Measurements from ENCODE around the gene PAK5.
A peak's percentile ranks its signal among the peaks of the same experiment; 100 is the strongest.

The PAK5 gene

GRCh38 chr20:9632265-9632664 lies 206.6 kb downstream of the PAK5 start:
- no peaks in the 10 kb centered on the region for H3K9me3 Mint-ChIP-seq
- DNase-seq: no peak
- H3K4me1 Mint-ChIP-seq: no peaks in the 10 kb centered on the region
- CTCF ChIA-PET: no interaction called here
- no peak overlapping the region for H3K27ac Mint-ChIP-seq
- H3K4me3 Mint-ChIP-seq: no peak overlapping the region
- no peaks in the 10 kb centered on the region for H3K36me3 Mint-ChIP-seq
- no peaks in the 10 kb centered on the region for H3K27me3 Mint-ChIP-seq

GRCh38 chr20:9630554-9630953 lies 208.3 kb downstream of the PAK5 start:
- no peak overlapping the region for H3K27ac Mint-ChIP-seq
- H3K4me3 Mint-ChIP-seq: no peak overlapping the region
- H3K9me3 Mint-ChIP-seq: no peaks in the 10 kb centered on the region
- DNase-seq: no peak
- H3K4me1 Mint-ChIP-seq: no peaks in the 10 kb centered on the region
- H3K27me3 Mint-ChIP-seq: no peaks in the 10 kb centered on the region
- no peaks in the 10 kb centered on the region for H3K36me3 Mint-ChIP-seq
- CTCF ChIA-PET: interaction anchor here (0.6 kb wide), 1 partner anchor 484 kb away, joined by 3 read pairs; no protein-coding TSS in a partner anchor

GRCh38 chr20:9629831-9630230 lies 209.0 kb downstream of the PAK5 start:
- no peaks in the 10 kb centered on the region for H3K27me3 Mint-ChIP-seq
- CTCF ChIA-PET: no interaction called here
- H3K36me3 Mint-ChIP-seq: no peaks in the 10 kb centered on the region
- H3K4me1 Mint-ChIP-seq: no peaks in the 10 kb centered on the region
- H3K4me3 Mint-ChIP-seq: no peak overlapping the region
- no peak overlapping the region for H3K27ac Mint-ChIP-seq
- H3K9me3 Mint-ChIP-seq: no peaks in the 10 kb centered on the region
- DNase-seq: no peak

- CTCF ChIA-PET: no interaction called here
- Mint-ChIP-seq H3K27ac (no peak overlapping the region), H3K4me3 (no peak overlapping the region), H3K9me3 (no peaks in the 10 kb centered on the region), H3K27me3 (no peaks in the 10 kb centered on the region), H3K4me1 (no peaks in the 10 kb centered on the region), H3K36me3 (no peaks in the 10 kb centered on the region)
- no peak for DNase-seq
These were observed 210.3 kb downstream of the PAK5 start for GRCh38 chr20:9628589-9628988.

GRCh38 chr20:9628141-9628540 lies 210.7 kb downstream of the PAK5 start:
- DNase-seq: no peak
- Mint-ChIP-seq H3K4me1 (no peaks in the 10 kb centered on the region), H3K27ac (no peak overlapping the region), H3K4me3 (no peak overlapping the region), H3K9me3 (no peaks in the 10 kb centered on the region), H3K27me3 (no peaks in the 10 kb centered on the region), H3K36me3 (no peaks in the 10 kb centered on the region)
- CTCF ChIA-PET: interaction anchor here (1.1 kb wide), 1 partner anchor 11 kb away, joined by 4 read pairs; no protein-coding TSS in a partner anchor

- H3K36me3 Mint-ChIP-seq: no peaks in the 10 kb centered on the region
These were observed 211.7 kb downstream of the PAK5 start for GRCh38 chr20:9627219-9627618.

GRCh38 chr20:9626357-9626756 lies 212.5 kb downstream of the PAK5 start:
- H3K4me1 Mint-ChIP-seq: no peaks in the 10 kb centered on the region
- no peak overlapping the region for H3K4me3 Mint-ChIP-seq
- H3K27me3 Mint-ChIP-seq: no peaks in the 10 kb centered on the region
- H3K27ac Mint-ChIP-seq: no peak overlapping the region
- H3K9me3 Mint-ChIP-seq: no peaks in the 10 kb centered on the region
- CTCF ChIA-PET: no interaction called here
- no peaks in the 10 kb centered on the region for H3K36me3 Mint-ChIP-seq
- no peak for DNase-seq

More at GRCh38 chr20:9627219-9627618, 211.7 kb downstream of the PAK5 start:
- Mint-ChIP-seq H3K9me3 (no peaks in the 10 kb centered on the region), H3K27me3 (no peaks in the 10 kb centered on the region), H3K4me3 (no peak overlapping the region), H3K4me1 (no peaks in the 10 kb centered on the region), H3K27ac (no peak overlapping the region)
- no peak for DNase-seq
- CTCF ChIA-PET: interaction anchor here (1.1 kb wide), 1 partner anchor 10 kb away, joined by 4 read pairs; no protein-coding TSS in a partner anchor

GRCh38 chr20:9617940-9618339 lies 220.9 kb downstream of the PAK5 start:
- CTCF ChIA-PET: interaction anchor here (0.6 to 1.7 kb wide), 10 partner anchors 14 to 1721 kb away, joined by 3 to 14 read pairs (median 3); no protein-coding TSS in a partner anchor
- H3K27me3 Mint-ChIP-seq: no peaks in the 10 kb centered on the region
- no peak overlapping the region for H3K27ac Mint-ChIP-seq
- H3K36me3 Mint-ChIP-seq: no peaks in the 10 kb centered on the region
- no peaks in the 10 kb centered on the region for H3K4me1 Mint-ChIP-seq
- no peak overlapping the region for H3K4me3 Mint-ChIP-seq
- H3K9me3 Mint-ChIP-seq: no peaks in the 10 kb centered on the region
- DNase-seq: no peak

GRCh38 chr20:9616833-9617461 lies 221.9 kb downstream of the PAK5 start:
- CTCF ChIA-PET: interaction anchor here (0.6 to 1.7 kb wide), 12 partner anchors 8 to 810 kb away, joined by 3 to 14 read pairs (median 4); no protein-coding TSS in a partner anchor
- Mint-ChIP-seq H3K4me1 (no peaks in the 10 kb centered on the region), H3K36me3 (no peaks in the 10 kb centered on the region), H3K27ac (no peak overlapping the region), H3K27me3 (no peaks in the 10 kb centered on the region), H3K4me3 (no peak overlapping the region), H3K9me3 (no peaks in the 10 kb centered on the region)
- peak; percentile 66 for DNase-seq

GRCh38 chr20:9616455-9616805 lies 222.4 kb downstream of the PAK5 start:
- Mint-ChIP-seq H3K27me3 (no peaks in the 10 kb centered on the region), H3K36me3 (no peaks in the 10 kb centered on the region), H3K9me3 (no peaks in the 10 kb centered on the region), H3K27ac (no peak overlapping the region), H3K4me3 (no peak overlapping the region), H3K4me1 (no peaks in the 10 kb centered on the region)
- CTCF ChIA-PET: interaction anchor here (0.8 to 1.6 kb wide), 10 partner anchors 9 to 811 kb away, joined by 3 to 14 read pairs (median 4); no protein-coding TSS in a partner anchor
- no peak for DNase-seq

GRCh38 chr20:9615766-9616454 lies 223.0 kb downstream of the PAK5 start:
- CTCF ChIA-PET: interaction anchor here (1.2 kb wide), 1 partner anchor 474 kb away, joined by 3 read pairs; no protein-coding TSS in a partner anchor
- H3K9me3 Mint-ChIP-seq: no peaks in the 10 kb centered on the region
- no peaks in the 10 kb centered on the region for H3K4me1 Mint-ChIP-seq
- H3K27me3 Mint-ChIP-seq: no peaks in the 10 kb centered on the region
- H3K27ac Mint-ChIP-seq: no peak overlapping the region
- H3K36me3 Mint-ChIP-seq: no peaks in the 10 kb centered on the region
- no peak overlapping the region for H3K4me3 Mint-ChIP-seq
- DNase-seq: no peak

GRCh38 chr20:9615118-9615517 lies 223.8 kb downstream of the PAK5 start:
- Mint-ChIP-seq H3K27me3 (no peaks in the 10 kb centered on the region), H3K27ac (no peak overlapping the region), H3K36me3 (no peaks in the 10 kb centered on the region), H3K4me1 (no peaks in the 10 kb centered on the region), H3K9me3 (no peaks in the 10 kb centered on the region), H3K4me3 (no peak overlapping the region)
- no peak for DNase-seq
- CTCF ChIA-PET: interaction anchor here (1.2 kb wide), 1 partner anchor 475 kb away, joined by 3 read pairs; no protein-coding TSS in a partner anchor

GRCh38 chr20:9613871-9614270 lies 225.0 kb downstream of the PAK5 start:
- H3K27ac Mint-ChIP-seq: no peak overlapping the region
- no peaks in the 10 kb centered on the region for H3K9me3 Mint-ChIP-seq
- CTCF ChIA-PET: interaction anchor here (6.4 kb wide), 1 partner anchor 206 kb away, joined by 103 read pairs; no protein-coding TSS in a partner anchor
- DNase-seq: no peak
- H3K4me3 Mint-ChIP-seq: no peak overlapping the region
- H3K4me1 Mint-ChIP-seq: no peaks in the 10 kb centered on the region
- H3K27me3 Mint-ChIP-seq: no peaks in the 10 kb centered on the region
- no peaks in the 10 kb centered on the region for H3K36me3 Mint-ChIP-seq

GRCh38 chr20:9611921-9612320 lies 227.0 kb downstream of the PAK5 start:
- H3K9me3 Mint-ChIP-seq: no peaks in the 10 kb centered on the region
- CTCF ChIA-PET: interaction anchor here (0.7 to 6.4 kb wide), 3 partner anchors 193 to 739 kb away, joined by 3 to 103 read pairs (median 4); no protein-coding TSS in a partner anchor
- no peak overlapping the region for H3K4me3 Mint-ChIP-seq
- DNase-seq: no peak
- no peak overlapping the region for H3K27ac Mint-ChIP-seq
- no peaks in the 10 kb centered on the region for H3K36me3 Mint-ChIP-seq
- H3K27me3 Mint-ChIP-seq: no peaks in the 10 kb centered on the region
- no peaks in the 10 kb centered on the region for H3K4me1 Mint-ChIP-seq

- H3K4me3 Mint-ChIP-seq: no peak overlapping the region
- CTCF ChIA-PET: interaction anchor here (1.3 to 6.4 kb wide), 4 partner anchors 9 to 203 kb away, joined by 3 to 103 read pairs (median 4); no protein-coding TSS in a partner anchor
- H3K36me3 Mint-ChIP-seq: no peaks in the 10 kb centered on the region
- no peaks in the 10 kb centered on the region for H3K27me3 Mint-ChIP-seq
- H3K9me3 Mint-ChIP-seq: no peaks in the 10 kb centered on the region
- H3K4me1 Mint-ChIP-seq: no peaks in the 10 kb centered on the region
- DNase-seq: no peak
- no peak overlapping the region for H3K27ac Mint-ChIP-seq
These were observed 228.2 kb downstream of the PAK5 start for GRCh38 chr20:9610665-9611064.
